ENCODE measurements around the gene FCN3.
"Not testable (repeated sequence)": the region's sequence is repeated elsewhere in the genome, so short reads cannot be mapped to it uniquely, and the experiment has no call there.

The FCN3 gene

GRCh38 chr1:27374362-27375086 lies at the start of gene FCN3:
TSS of gene FCN3 (minus strand) at chr1:27374824. CDS start at chr1:27374818, 6 bp downstream.
- DNase-seq: no peak

DNA sequence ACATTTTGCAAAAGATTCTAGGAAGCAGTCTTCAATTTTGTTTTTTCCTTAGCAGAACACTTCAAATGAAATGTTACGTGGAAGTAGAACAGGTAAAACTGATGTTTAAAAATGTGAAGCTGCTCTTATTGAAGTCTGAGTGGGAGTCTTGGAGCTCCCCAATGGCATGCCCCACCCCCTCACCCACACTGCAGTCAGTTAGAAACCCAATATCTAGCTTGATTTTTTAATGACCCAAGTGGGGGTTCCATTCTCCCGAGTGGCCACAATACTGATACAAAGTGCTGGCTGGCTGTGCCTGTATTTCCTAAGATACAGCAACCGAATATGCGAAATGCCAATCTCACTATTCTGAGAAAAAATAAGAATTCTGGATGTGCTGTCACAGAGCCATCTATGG lies 49.1 kb upstream of the FCN3 start:
- no peak for DNase-seq

DNA sequence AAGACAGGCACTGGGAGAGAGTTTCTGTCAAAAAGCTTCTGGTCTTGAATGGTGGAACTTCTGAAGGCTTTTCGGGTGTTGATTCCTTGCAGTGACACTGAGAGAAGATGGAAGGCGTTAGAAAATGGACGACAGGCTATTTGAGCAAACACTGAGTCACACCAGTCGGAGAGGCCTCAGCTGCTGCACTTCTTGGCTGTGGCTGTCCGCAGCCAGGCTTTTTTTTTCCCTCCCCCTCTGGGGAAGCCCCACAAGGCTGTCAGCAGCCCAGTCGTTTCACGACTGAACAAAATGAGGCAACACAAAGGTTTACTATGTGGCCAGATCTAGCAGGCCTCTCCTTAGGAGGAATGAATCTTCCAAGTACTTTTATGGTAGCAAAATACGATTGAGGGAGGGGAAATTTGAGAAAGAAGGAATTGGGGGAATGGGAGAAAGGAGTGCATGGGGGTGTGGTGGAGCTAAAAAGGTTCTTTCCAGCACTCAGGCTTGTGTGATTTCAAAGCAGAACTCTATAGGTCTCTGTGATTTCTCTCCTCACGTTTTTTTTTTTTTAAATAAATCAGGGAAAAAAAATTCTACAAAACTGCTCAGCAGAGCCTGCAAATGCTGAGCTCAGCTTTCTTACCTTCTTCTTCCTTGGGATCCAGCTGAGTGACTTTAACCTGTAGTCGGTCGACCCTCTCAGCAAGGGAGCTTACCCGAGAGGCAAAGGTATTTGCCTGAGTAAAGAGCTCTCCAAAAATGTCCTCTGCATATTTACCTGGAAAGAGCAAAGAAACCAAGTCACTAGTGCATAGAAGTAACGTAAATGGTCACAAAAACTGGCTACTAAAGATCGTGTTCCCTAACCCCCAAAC lies 43.9 kb upstream of the FCN3 start:
- no peak for DNase-seq

DNA sequence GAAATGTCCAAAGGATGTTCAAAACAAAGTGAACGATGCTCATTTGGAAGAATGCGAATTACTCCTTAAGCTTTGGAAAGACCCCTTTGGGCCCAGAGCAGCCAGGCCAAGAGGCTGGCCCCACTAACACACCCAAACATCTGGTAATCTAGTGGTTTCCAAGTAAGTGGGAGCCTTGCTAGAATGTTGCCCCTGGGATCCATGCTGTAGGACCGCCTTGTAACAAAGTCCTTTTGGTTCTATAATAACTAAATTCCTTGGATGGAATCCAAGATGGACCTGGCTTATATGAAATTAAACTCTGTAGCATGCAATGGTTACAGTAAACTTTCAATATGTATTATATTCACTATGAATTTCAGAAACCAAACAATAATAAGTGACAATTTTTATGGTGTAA lies 43.1 kb upstream of the FCN3 start:
- no peak for DNase-seq

- DNase-seq: no peak
These were observed 41.9 kb upstream of the FCN3 start for GRCh38 chr1:27416387-27417111.

DNA sequence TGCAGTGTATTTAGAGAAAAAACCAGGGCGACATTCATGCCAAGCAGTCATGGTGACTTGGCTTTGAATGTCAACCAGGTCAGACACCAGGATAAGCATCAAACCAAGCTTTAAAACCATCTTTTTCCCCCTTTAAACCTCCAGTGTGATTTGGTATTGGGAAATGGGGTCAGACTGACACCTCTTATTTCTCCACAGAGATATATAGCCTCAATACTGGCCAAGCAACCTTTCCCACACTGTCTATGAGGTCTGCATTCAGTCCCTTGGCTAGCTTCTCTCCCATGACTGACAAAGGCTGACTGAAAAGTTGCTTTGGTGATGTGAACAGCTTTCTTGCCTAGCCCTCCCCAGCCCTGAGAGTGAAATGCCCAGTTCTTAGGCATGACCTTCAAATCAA lies 39.5 kb upstream of the FCN3 start:
- no peak for DNase-seq

DNA sequence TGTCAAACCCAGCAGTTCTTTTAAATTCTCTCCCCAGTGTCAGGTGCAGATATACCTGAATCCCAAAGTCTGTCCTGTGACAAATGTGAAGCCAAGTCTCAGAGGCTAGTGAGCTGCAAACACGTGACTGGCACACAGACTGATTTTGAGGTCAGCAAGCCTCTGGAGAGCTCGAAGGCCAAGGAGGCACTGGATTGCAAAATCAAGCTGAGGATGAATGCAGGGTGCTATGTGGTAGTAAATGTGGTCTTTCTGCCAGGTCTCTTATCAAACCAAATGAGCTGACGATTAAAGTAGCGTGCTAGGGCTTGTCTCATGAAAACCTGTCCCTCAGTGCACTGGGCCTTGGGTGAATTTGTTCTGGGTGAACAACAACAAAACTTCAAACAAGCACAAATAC lies 38.4 kb upstream of the FCN3 start:
- DNase-seq: no peak

GRCh38 chr1:27412502-27412901 lies 37.9 kb upstream of the FCN3 start:
- DNase-seq: no peak

GRCh38 chr1:27410709-27411108 lies 36.1 kb upstream of the FCN3 start:
- DNase-seq: no peak

- DNase-seq: no peak
These were observed 35.0 kb upstream of the FCN3 start for GRCh38 chr1:27409669-27410068.

DNA sequence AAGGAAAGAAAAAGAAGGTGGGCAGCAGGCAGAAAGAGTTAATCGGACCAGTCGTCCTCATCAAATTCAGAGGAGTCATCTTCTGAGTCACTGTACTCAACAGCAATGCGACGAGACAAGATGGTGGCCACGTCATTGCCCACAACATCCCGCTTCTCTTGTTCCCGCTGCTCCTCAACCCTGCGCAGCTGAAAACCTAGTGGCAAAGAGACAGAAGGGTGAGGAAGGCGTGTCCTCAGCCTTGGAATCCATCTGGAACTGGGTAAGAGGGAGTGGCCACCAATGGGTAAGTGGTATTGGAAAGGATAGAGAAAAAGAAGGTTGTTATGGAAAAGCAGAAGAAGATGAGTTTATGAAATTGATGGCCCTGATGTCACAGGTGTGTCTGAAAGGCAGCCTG lies 33.5 kb upstream of the FCN3 start:
- no peak for DNase-seq

DNA sequence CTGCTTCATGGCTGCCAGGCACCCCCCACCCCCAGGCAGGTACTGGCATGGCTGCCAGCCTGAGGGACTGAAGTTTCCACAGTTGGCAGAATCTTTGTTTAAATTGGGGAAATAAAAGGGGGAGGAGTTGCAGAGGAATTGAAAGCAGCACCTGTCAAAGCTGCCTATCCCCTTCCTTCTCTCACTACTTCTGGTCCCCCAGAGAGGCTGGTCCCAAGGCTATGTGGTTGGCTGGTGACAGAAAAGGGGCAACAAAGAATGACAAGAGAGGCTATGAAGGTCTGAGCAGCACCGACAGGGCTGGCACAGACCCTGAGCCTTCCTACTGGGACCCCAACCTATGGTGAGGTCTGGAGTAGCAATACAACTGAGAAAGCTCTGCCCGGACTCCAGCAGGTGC lies 32.2 kb upstream of the FCN3 start:
- DNase-seq: not testable (repeated sequence)

DNA sequence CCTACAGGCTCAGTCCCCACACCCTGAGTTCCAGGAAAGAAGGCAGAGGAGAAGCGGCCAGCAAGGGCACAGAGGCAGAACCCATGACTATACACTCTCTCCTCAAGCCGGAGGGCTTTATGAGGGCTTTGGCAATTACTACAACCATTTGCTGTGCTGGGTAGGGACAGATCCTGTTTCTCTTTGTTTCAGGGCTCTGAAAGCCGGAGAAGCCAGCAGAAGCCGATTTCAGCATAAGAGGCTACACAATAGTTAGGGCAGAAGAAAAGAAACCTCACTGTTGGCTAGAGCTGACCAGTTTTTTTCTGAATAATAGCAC lies 31.7 kb upstream of the FCN3 start:
- DNase-seq: no peak

DNA sequence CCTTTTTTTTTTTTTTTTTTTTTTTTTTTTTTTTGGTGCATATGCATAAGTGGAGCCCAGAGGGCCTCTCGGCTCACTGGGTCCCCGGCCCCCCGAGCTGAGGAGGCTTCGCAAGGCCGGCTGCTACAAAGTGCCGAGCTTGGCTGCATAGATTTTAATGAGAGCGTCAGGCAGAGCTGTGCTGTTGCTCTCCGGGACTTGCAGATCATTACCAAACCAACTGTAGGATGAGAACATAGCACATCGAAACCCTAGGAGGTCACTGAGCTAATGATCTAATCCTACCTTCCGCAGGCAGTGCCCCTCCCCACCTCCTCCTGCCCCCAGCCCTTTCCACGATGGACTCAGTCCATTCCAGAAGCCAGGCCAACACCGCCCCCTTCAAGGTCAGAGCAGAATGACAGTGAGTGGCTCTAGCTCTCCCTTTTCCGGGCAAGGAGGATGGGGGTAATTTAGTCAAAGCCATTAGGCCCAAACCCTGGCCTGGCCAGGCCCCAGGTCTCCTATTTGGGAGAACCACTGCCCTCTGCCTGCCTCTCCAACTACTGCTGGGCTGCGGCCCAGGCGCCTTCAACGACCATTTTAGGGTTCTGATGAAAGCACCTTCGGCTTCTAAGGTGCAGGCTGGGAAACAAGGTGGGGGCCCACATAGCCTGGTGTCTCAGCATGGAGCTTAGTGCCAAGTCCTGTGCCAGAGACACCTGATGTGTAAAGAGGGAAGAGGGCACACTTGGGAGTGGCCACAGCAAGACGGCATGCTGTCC lies 31.2 kb upstream of the FCN3 start:
- DNase-seq: not testable (repeated sequence)

DNA sequence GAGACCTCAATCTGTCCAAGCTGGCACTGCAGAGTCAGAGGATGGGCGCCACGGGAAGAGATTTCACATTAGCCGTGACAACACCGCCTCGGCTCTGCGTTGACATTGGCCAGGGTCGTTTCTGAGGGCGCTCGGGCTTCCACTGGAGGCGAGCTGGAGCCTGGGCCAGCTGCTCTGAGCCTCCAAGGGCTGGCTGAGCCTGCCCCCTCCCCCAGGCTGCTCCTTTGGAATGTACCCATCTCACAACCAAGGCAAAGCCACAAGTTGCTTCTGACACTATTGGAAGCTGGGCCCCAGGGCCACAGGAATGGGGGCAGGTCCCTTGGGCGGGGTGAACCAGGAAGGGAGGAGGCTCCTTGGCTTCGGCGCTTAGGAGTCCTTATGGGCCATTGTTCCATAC lies 30.4 kb upstream of the FCN3 start:
- DNase-seq: no peak

- no peak for DNase-seq
These were observed 29.3 kb upstream of the FCN3 start for GRCh38 chr1:27403931-27404330.

DNA sequence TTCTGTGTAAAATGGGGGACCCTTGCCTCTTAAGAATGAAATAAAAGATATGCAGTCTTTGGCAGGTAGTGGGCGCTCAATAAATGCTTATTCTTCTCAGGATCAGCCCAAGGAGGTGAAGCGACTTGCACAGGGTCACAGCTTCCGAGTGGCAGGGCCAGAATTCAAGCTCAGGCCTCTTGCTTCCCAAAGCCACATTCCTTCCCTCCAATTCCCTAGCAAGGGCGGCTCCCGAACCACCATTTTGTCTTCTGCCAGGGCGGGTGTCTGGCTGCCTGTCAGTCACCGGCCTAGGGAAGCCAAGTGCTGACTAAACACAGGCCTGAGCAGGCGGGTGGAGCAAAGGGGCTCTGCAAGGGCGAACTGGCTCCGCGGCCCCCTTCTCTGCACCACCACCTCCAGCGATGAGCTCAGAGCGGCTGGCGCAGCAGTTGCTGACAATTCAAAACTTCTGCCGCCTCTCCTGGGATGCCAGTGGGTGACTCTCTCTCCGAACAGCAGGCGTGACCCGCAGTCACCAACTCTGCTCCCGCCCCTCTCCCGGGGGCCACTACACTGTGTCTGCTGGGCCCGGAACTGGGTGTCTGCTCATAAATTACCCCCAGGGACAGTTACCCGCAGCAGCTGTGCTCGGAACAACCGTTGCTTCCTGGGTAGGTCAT lies 28.6 kb upstream of the FCN3 start:
- no peak for DNase-seq

- DNase-seq: no peak
These were observed 27.7 kb upstream of the FCN3 start for GRCh38 chr1:27402349-27402754.

DNA sequence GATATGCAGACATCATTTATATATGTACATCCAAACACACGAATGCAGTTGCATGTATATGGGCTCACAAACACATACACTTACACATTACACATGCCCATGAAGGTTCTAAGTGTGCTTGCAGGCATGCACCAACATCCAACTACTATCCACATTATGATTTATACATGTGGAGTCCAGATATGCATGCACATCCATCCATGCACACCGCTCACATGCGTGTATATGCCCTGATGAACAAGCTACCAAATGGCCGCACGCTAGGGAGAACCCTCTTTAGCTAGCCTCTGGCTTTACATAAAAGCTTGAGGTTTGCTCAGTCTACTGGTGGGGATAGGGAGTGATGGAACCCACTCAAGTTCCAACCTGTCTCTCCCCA lies 26.3 kb upstream of the FCN3 start:
- DNase-seq: no peak

DNA sequence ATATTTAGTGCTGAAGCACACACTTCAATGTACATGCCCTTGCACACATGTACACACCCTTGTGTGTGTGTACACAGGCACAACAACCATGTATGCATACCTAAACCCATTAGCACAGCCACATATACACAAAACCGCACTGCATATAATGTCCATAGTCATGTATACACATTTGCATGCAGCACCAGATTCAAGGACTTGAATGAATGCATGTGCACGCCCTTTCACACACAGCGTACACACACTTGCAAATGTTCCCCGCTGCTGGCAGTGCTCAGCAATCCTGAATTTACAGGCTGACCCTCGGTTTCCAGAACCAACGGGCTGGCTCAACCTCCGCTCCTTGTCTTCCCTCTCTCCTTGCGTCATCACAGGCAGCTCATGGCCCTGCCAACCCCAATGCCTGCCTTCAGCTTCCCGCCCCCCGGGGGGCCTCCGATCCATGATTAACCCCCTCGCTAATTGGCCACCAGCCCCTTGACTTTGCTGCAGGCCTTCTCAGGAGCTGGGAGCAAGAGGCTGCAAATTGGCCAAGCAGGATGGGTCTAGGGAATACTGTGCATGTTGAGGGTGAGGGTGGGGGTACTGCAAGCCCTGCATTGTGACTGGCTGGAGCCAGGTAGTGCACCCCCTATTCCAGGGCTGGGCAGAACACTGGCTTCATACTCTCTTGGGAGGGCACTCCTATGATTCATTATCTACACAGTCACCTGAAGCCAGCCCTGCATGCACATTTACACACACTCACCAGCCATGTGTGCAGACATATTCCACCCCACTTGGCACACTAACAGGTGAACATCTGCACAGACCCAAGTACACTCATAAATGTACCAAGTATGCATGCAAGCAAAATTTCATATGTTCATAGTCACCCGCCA lies 25.7 kb upstream of the FCN3 start:
- no peak for DNase-seq

DNA sequence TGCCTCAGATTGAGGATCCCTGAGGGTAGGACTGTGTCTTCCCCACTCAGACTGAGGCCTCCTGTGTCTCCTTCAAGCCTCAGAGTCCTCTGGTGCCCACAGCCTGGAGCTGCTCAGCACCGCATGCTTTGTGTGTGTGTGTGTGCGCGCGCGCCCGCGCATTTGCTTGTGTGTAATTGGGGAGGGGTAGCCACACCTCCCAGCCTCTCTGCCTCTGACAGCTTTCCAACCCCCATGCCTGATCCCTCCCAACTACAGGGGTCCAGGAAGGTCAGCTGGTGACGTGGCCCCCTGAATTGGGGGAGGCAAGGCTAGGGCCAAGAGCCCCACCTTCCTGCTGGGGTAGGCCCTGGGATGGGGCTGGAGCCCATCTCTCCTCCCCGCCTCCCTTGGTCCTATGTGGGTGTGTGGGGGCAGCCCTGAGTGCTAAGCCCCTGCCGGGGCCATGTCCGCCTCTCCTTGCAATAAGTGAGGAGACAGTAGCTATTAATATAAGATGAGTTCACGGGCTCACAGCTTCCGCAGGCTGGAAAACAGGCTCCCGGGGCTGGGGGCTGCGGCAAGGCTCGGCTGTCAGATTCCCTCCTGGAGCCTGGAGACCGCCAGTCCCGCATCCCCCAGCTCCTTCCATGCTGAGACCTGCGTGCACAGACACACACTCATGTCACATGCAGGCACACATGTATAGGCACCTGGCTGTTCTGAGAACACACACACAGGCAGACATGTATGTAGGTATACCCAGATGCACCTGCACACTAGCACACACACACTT lies 24.8 kb upstream of the FCN3 start:
- no peak for DNase-seq
